Mucosa of gallbladder (tissue), 1 donor: ENCODE data around the gene EIF2B5. TPM values are rescaled to one million over a fixed set of nuclear protein-coding genes. Genes with fewer than 3 reads are reported as not detected.

ENCODE experiments used
- DNase-seq: peaks from one replicate; pipeline ENCODE4 v3.0.0-alpha.2; 2020; ENCODE audit warnings: low spot score
- total RNA-seq: library from RNA; stranded (reverse); gene quantifications from one replicate; pipeline ENCODE4 v1.2.1, GENCODE V29; 2021
- donor health status: DM: no; HTN: no; CAD: no.

EIF2B5 gene
- total RNA-seq, 1 donor from 2014 or later: 35.5 TPM

DNA sequence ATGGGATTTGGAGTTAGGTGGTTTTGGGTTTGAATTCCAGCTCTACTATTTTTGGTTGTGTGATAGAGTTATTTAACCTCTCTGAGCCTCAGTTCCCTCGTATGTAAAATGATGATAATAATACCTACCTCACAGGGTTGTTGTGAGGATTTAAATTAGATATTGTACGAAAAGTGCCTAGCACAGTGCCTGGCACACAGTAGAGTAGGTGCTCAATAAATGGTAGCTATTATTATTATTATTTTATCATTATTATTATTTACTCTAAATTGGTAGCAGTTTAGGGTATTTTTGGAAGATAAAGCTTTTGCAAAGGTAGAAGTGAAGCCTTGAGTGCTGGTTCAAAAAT, 38.2 kb downstream of the EIF2B5 start:
- no peak for DNase-seq

GRCh38 chr3:184174284-184174645, 39.1 kb downstream of the EIF2B5 start:
- DNase-seq: no peak

DNA sequence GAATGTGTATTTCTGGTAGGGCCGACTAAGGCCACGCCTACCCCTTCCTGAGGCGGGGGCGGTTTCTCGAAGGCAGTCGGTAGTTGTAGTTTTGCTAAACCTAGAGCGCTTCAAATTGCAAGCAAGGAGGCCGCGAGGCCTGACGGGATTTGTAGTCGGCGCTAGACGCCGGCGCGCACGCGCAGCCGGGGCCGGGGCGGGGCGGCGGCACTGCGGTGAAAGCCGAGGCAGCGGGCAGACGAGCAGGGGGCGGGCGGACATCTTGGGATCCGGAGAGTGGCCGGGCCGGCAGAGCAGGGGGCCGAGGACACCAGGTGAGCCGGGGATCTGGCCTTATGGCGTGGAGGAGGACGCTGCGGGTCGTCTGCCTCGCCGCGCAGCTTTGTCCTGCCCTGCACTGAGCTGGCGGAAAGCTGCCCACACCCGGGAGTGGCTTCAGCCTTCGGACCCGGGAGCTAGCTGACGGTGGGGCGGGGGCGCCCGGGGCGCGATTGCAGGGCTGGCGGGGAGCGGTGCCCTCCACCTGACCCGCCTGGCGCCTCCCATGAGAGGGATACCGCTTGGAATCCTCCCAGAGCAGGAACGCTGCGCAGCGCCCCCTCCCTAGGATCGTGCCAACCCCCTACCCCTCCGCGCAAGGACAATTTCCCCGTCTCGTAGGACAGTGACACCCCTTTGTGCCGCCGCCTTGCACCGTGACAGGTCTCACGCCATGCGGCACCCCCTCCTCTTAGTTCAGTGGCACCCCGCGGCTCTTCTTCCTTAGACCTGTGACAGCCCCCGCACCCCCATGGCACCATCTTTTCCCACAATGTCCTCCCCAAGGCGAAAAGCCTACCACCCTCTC, 39.7 kb downstream of the EIF2B5 start, which contains the start of gene AP2M1:
Gene AP2M1 (plus strand): TSS at position 210 of the 847 bp plus-strand sequence. CDS start 2,139 bp downstream, outside the sequence.
- DNase-seq: peak; percentile 99

GRCh38 chr3:184175506-184175905, 40.3 kb downstream of the EIF2B5 start:
- DNase-seq: no peak

DNA sequence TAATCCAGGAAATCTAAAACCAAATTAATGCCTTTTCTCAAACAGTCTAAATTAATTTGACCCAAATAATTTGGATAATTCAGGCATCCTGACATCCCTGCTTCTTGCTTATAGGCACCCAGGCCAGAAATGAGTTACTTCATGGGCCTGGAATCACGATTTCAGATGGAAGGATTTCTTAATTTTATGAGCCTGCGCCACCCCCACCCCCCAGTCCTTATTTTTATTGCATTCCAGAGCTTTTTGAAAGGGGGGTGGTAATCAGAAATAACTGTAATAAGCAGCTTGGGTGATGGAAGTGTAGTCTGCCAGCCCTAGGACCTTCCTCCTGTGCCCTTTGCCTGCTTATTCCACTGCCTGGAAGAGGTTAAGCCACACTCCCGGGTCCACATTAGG, 40.8 kb downstream of the EIF2B5 start:
- no peak for DNase-seq

- peak; percentile 50 for DNase-seq
These were observed 41.5 kb downstream of the EIF2B5 start for GRCh38 chr3:184176377-184177330.

GRCh38 chr3:184177331-184177731, 42.2 kb downstream of the EIF2B5 start:
- no peak for DNase-seq

DNA sequence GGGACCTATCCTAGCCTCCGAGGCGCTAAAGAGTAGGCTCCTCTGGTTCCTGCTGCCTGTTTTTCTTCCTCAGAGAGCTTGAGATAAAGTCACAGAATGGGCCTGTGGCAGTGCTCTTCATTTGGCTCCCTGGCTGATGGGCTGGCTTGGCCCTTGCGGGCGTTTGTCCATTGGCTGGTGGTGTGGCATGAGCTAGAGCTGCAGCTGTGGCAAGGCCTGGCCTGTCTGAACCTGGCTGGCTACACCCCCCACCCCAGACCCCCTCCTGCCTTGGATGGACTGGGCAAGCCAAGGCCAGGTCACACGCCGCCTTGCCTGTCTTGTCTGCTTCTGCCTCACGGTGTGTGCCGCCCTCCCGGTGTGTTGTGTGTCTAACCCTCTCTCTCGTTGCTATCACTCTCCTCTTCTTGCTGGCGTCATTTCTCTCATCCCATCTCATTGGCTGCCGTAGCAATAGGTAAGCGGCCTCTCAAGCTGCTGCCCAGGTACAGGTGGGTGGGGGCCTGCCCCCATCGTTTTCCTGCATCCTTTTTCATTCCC, 42.7 kb downstream of the EIF2B5 start:
- DNase-seq: no peak

DNA sequence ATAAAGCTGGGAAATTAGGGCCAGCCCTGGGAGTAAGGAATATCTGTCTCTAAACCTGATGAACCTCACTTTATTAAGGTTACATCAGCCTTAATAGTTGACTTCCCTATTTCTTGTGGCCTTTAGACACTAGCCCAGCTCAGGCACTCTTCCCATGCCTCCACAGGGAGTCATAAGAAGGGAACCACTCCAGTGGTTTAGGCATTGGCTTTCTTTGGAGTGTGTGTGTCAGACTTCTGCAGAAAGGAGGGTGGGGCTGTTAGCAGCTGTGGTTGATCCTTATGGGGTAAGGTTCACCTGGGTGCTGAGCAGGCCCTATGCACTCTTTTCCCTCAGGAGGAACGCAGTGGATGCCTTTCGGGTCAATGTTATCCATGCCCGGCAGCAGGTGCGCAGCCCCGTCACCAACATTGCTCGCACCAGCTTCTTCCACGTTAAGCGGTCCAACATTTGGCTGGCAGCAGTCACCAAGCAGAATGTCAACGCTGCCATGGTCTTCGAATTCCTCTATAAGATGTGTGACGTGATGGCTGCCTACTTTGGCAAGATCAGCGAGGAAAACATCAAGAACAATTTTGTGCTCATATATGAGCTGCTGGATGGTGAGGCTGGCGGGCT, 43.5 kb downstream of the EIF2B5 start:
- DNase-seq: no peak

- DNase-seq: no peak
These were observed 45.0 kb downstream of the EIF2B5 start for GRCh38 chr3:184180165-184180564.

DNA sequence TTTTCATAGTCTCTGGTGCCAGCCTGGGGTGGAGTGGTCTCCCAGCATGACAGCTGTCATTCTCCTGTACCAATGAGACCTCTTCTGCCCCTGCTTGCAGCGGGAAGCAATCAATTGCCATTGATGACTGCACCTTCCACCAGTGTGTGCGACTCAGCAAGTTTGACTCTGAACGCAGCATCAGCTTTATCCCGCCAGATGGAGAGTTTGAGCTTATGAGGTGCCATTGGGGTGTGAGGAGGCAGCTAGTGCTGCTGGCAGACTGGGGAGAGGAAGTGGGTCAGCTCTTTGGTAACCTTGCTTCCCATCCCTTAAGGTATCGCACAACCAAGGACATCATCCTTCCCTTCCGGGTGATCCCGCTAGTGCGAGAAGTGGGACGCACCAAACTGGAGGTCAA, 46.4 kb downstream of the EIF2B5 start:
- DNase-seq: no peak

GRCh38 chr3:184183679-184184078, 48.5 kb downstream of the EIF2B5 start:
- no peak for DNase-seq

DNA sequence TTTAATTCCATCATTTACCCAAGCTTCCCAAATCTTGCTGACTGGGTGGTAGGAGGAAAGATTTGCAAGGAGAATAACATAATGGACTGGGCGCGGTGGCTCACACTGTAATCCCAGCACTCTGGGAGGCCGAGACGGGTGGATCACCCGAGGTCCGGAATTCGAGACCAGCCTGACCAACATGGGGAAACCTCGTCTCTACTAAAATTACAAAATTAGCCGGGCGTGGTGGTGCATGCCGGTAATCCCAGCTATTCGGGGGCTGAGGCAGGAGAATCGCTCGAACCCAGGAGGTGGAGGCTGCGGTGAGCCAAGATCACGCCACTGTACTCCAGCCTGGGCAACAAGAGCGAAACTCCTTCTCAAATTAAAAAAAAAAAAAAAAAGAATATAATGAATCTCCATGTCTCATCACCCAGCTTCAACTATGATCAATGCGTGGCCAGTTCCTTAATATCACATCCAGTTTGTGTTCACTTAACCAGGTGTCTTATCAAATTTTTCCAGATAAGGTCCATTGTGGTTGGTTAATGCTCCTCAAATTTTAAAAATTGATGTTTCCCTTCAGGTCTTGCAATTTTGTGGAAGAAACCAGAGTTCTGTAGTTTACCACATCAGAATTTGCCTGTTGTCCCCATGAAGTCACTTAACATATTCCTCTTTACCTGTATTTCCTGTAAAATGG, 49.5 kb downstream of the EIF2B5 start:
- DNase-seq: no peak

DNA sequence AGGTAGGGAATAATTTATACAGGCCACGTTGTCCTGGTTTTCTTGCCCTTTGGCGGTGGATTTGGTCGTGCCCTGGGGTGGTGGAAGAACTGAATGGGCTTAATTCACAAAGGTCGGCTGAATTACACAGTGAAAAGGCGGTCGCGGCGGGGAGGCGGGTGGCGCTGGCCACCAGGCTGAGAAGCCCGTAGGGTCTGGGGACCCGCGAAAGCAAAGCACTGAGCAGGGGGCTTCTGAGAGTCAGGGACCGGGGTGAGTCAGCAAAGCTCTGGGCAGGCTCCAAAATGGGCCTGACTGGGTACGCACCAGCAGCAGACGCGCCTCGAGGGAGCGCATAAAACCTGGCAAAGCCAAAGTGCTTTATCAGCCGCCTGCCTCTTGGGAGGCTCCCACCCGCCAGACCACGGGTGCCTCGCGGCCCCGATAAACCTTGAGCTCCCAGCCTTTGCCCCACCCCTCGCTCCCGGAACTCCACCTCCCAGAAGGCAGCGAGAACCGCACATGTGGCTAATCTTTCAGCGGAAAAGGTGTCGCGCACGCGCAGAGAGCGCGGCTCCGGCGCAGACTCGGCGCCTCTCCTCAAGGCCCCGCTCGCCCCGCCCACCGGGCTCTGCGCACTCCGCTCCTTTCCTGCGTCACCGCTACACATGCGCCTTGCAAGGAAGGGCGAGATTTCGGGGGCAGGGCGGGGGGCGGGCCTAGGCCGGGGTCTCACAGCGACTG, 50.5 kb downstream of the EIF2B5 start:
- DNase-seq: peak; percentile 99

DNA sequence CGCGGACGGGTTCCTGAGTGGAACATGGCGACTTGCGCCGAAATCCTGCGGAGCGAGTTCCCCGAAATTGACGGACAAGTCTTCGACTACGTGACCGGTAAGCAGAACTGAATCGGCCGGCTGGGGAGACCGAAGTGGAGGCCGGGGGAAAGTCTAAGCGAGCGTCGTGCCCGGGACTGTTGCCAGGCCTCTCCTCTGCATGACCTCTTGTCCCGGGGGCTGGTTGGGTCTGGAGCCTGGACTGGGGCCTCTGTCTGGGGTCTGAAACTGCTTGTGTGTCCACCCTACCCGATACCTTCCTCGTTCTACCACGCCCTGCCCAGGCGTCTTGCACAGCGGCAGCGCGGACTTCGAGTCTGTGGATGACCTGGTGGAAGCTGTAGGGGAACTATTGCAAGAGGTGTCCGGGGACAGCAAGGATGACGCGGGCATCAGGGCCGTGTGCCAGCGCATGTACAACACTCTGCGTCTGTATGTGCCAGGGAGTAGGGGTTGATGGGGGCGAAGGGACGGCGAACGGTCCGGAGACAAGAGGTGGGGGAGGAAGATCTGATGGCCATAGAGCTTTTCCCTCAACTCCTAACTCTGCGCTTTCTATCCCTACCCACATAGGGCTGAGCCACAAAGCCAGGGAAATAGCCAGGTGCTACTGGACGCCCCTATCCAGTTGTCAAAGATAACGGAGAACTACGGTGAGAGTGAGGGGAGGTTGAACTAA, 51.2 kb downstream of the EIF2B5 start, which contains the start of gene ABCF3:
Gene ABCF3 (plus strand): TSS at position 16 of the 718 bp plus-strand sequence. CDS start 9 bp downstream, at position 25.
- DNase-seq: peak; percentile 34

GRCh38 chr3:184186902-184187207, 51.7 kb downstream of the EIF2B5 start:
- DNase-seq: no peak

GRCh38 chr3:184188080-184188479, 52.9 kb downstream of the EIF2B5 start:
- DNase-seq: no peak

DNA sequence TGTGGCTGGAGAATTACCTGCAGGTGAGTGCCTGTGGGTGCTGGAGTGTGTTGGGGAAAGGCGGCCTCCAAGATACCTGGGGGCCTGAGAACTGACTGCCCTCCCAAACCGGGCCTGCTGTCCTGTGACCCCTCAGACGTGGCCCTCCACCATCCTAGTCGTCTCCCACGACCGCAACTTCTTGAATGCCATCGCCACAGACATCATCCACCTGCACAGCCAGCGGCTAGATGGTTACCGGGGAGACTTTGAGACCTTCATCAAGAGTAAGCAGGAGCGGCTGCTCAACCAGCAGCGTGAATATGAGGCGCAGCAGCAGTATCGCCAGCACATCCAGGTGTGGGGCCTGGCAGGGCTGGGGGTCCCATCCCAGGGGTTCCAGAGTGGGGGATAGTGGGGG, 54.3 kb downstream of the EIF2B5 start:
- no peak for DNase-seq

- no peak for DNase-seq
These were observed 57.7 kb downstream of the EIF2B5 start for GRCh38 chr3:184192889-184193288.

DNA sequence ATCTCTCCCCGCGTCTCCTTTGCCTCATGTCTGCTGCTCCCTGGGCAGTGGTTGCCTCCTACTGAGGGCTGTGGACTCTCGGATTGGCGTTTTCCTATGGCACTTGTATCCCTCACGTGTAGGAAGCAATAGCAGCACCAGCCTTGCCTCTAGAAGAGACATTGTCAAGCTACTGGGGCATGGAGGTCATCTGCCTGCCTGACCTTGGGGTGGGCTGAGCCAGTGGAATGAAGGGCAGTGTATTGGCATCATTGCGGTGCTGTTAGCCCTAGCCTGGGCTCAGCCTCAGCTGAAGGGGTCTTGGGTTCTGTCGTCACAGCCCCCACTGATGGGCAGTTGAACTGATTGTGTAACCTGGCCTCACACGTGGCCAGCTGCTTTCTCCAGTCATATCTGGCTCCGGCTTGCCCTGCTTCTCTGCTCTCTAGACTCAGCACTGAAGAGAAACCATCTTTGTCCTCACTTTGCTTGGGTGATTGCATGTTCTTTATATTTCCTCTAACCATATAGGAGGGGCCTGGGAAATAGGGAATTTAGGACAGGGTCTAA, 58.9 kb downstream of the EIF2B5 start:
- no peak for DNase-seq
